ENCODE data around the gene EXOC3L4. TPM values are rescaled to one million over a fixed set of nuclear protein-coding genes. Genes with fewer than 3 reads are reported as not detected.
A peak's percentile ranks its signal among the peaks of the same experiment; 100 is the strongest.

The EXOC3L4 gene
- total RNA-seq, 1 donor from 2014 or later = not detected

DNA sequence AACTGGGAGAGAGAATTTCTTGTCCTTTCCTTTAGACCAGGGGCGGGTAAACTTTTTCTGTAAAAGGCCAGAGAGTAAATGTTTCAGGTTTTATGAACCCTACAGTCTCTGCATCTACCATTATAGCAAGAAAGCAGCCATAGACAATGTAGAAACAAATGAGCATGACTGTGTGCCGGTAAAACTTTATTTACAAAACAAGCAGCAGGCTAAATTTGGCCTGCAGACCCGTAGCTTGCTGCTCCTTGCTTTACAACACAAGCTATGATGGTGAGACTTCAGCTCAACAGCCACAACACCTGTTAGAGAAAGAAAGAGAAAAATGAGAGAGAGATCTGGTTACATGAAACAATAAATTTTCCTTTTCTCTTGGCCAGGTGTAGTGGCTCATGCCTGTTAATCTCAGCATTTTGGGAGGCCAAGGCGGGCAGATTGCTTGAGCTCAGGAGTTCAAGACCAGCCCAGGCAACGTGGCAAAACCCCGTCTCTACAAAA is 33.0 kb upstream of the EXOC3L4 start:
- H3K4me3 ChIP-seq = no peak overlapping the region
- H3K36me3 ChIP-seq = no peaks in the 10 kb centered on the region
- no peak overlapping the region for H3K27ac ChIP-seq
- no peaks in the 10 kb centered on the region for H3K9me3 ChIP-seq
- intact Hi-C loops (cut with DNase I) = no loop called here
- no peaks in the 10 kb centered on the region for H3K27me3 ChIP-seq
- TF ChIP-seq, protein P1, sequence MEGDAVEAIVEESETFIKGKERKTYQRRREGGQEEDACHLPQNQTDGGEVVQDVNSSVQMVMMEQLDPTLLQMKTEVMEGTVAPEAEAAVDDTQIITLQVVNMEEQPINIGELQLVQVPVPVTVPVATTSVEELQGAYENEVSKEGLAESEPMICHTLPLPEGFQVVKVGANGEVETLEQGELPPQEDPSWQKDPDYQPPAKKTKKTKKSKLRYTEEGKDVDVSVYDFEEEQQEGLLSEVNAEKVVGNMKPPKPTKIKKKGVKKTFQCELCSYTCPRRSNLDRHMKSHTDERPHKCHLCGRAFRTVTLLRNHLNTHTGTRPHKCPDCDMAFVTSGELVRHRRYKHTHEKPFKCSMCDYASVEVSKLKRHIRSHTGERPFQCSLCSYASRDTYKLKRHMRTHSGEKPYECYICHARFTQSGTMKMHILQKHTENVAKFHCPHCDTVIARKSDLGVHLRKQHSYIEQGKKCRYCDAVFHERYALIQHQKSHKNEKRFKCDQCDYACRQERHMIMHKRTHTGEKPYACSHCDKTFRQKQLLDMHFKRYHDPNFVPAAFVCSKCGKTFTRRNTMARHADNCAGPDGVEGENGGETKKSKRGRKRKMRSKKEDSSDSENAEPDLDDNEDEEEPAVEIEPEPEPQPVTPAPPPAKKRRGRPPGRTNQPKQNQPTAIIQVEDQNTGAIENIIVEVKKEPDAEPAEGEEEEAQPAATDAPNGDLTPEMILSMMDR (IDR thresholded peaks at IDR 0.05) = no peak
- peak in 1 of 2 donors; percentile 1 for DNase-seq (ENCODE audit: low spot score in 2 of 2)
- H3K4me1 ChIP-seq = peaks cover 3 to 14% of the 10 kb centered on the region in 2 donors

DNA sequence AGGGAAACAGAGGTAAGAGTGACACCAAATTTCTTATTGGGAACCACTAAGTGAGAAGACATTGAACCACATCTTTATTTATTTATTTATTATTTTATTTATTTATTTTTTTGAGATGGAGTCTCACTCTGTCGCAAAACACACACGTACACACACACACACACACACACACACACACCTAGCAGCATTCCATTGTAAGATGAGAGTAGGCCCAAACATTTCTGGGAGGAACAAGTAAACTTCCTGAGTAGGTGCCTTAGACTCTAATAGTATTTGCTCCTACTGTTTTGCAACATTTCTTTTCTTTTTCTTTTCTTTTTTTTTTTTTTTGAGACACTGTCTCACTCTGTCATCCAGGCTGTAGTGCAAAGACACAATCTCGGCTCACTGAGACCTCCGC is 30.1 kb upstream of the EXOC3L4 start:
- TF ChIP-seq, protein P1 (IDR thresholded peaks at IDR 0.05) = no peak
- Histone ChIP-seq H3K9me3 (no peaks in the 10 kb centered on the region), H3K36me3 (no peaks in the 10 kb centered on the region), H3K4me3 (no peak overlapping the region), H3K4me1 (peaks cover 0 to 2% of the 10 kb centered on the region in 2 donors), H3K27ac (no peak overlapping the region), H3K27me3 (no peaks in the 10 kb centered on the region)
- intact Hi-C loops (cut with DNase I) = no loop called here
- DNase-seq (ENCODE audit: low spot score in 2 of 2) = no peak

DNA sequence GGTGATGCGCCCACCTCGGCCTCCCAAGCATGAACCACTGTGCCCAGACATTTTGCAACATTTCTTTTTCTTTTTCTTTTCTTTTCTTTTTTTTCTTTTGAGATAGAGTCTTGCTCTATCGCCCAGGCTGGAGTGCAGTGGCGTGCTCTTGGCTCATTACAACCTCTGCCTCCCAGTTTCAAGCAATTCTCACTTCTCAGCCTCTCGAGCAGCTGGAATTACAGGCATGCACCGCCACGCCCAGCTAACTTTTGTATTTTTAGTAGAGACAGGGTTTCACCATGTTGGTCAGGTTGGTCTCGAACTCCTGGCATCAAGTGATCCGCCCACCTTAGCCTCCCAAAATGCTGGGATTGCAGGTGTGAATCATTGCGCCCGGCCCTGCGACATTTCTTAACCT is 29.5 kb upstream of the EXOC3L4 start:
- Histone ChIP-seq H3K4me1 (no peaks in the 10 kb centered on the region), H3K27ac (no peak overlapping the region), H3K4me3 (no peak overlapping the region), H3K36me3 (no peaks in the 10 kb centered on the region), H3K27me3 (no peaks in the 10 kb centered on the region), H3K9me3 (no peaks in the 10 kb centered on the region)
- no peak for DNase-seq (ENCODE audit: low spot score in 2 of 2)
- TF ChIP-seq, protein P1 (IDR thresholded peaks at IDR 0.05) = no peak
- intact Hi-C loops (cut with DNase I) = no loop called here

DNA sequence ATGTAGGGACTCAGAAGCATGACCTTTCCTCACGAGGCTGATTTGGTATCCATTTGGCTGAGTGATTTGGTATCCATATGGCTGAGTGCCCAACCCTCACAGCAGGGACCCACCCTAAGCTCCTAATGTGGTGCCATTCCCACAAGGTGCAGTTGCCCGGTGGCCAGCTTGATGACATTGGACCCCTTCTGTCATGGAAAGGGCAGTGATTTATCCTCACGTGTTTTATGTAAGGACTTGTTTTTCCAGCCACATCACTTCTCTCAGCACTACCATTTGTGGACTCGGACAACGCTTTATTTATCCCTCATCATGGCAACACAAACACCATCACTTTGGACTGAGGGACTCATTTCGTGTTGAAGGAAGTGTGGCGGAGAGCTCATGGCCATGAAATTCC is 28.7 kb upstream of the EXOC3L4 start:
- Histone ChIP-seq H3K27ac (no peak overlapping the region), H3K36me3 (no peaks in the 10 kb centered on the region), H3K4me1 (no peaks in the 10 kb centered on the region), H3K4me3 (no peak overlapping the region), H3K9me3 (no peaks in the 10 kb centered on the region), H3K27me3 (no peaks in the 10 kb centered on the region)
- intact Hi-C loops (cut with DNase I) = no loop called here
- TF ChIP-seq, protein P1 (IDR thresholded peaks at IDR 0.05) = no peak
- DNase-seq (ENCODE audit: low spot score in 2 of 2) = no peak

DNA sequence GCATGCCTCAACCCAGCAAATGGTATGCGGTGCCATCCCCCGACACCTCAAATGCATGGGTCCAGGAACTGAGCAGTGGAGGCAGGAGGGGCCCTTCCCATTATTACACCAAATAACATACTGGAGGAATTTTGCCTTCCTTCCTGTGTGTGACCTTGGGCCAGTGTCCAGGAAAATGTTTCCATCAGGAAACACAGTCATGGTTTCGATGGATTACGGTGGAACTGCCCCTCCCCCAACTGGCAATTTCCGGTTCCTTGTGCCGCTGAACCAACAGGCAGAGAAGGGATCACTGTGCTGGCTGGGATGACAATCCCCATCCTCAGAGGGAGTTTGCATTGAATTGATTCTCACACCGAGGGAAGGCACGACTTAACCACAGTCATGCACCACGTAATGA is 28.1 kb upstream of the EXOC3L4 start:
- Histone ChIP-seq H3K36me3 (no peaks in the 10 kb centered on the region), H3K27ac (no peak overlapping the region), H3K27me3 (no peaks in the 10 kb centered on the region), H3K9me3 (no peaks in the 10 kb centered on the region), H3K4me1 (no peaks in the 10 kb centered on the region), H3K4me3 (no peak overlapping the region)
- TF ChIP-seq, protein P1 (IDR thresholded peaks at IDR 0.05) = no peak
- intact Hi-C loops (cut with DNase I) = no loop called here
- no peak for DNase-seq (ENCODE audit: low spot score in 2 of 2)

Measured in ascending aorta (tissue), 2 donors.